ENCODE measurements around the gene ADAM29. TPM values are rescaled to one million over a fixed set of nuclear protein-coding genes. Genes with fewer than 3 reads are reported as not detected.

ADAM29 gene
- total and polyA plus RNA-seq, 9 of the 15 experiments (the other 6 are each of a cell fraction or from before 2014, with no cell fraction given) = not detected

- TF ChIP-seq ZNF143 (CRISPR knock-in tag; IDR thresholded peaks at IDR 0.05) = no peak
- no peak for TF ChIP-seq TEAD2 (tag; IDR thresholded peaks at IDR 0.05)
- TF ChIP-seq MYBL2 (IDR thresholded peaks at IDR 0.05; ENCODE audit: low read depth) = no peak
- no peak for TF ChIP-seq MYBL2 (CRISPR knock-in tag; IDR thresholded peaks at IDR 0.05; ENCODE audit: borderline replicate concordance)
- no peak for TF ChIP-seq E2F6 (IDR thresholded peaks at IDR 0.05; ENCODE audit: borderline replicate concordance in 1 of 2, extremely low read depth in 1 of 2, insufficient read depth in 1 of 2, insufficient read length in 1 of 2, low read depth in 1 of 2, low read length in 1 of 2, poor library complexity in 1 of 2, severe bottlenecking in 1 of 2)
- no peak for TF ChIP-seq BCOR (IDR thresholded peaks at IDR 0.05)
- TF ChIP-seq MEF2D (tag; conservative IDR thresholded peaks at IDR 0.05; ENCODE audit: low read depth) = no peak
- no peak for TF ChIP-seq POU5F1 (IDR thresholded peaks at IDR 0.05; ENCODE audit: borderline replicate concordance, low read depth, low read length, partially characterized antibody)
Measured at GRCh38 chr4:174972911-174973310, 54.8 kb downstream of the ADAM29 start (continued).

GRCh38 chr4:174973336-174973735 is 55.2 kb downstream of the ADAM29 start:
- H3K9me1 ChIP-seq (ENCODE audit: control insufficient read depth, insufficient read depth, low read length) = no peaks in the 10 kb centered on the region
- H3K79me2 ChIP-seq (ENCODE audit: control insufficient read depth, insufficient read depth, low read length) = no peaks in the 10 kb centered on the region
- intact Hi-C loops (cut with micrococcal nuclease) = no loop called here
- FAIRE-seq (no peak), DNase-seq (ENCODE audit: extremely low read depth in 1 of 4, low spot score in 3 of 4) (no peak), ATAC-seq (no peak)
- no TSS peak for BruUV-seq (replicated peaks)
- H3K9ac ChIP-seq (ENCODE audit: insufficient read depth in 1 of 2, low read depth in 2 of 2, low read length in 2 of 2) = no peak overlapping the region
- ChIA-PET CTCF (ENCODE audit: low intra/inter-chr PET ratio) (no interaction called here), POLR2A (no interaction called here)
- no peak overlapping the region for H3K4me3 ChIP-seq
- 0% methylated on average over 2 of the region's 2 CpGs for WGBS (ENCODE audit: insufficient coverage, low coverage, missing lambda C conversion rate)
- no peaks in the 10 kb centered on the region for H3K9me3 ChIP-seq (replicated peaks; ENCODE audit: control insufficient read depth, insufficient read depth, low read depth, low read length)
- H3K27me3 ChIP-seq (ENCODE audit: control insufficient read depth in 2 of 2, insufficient read depth in 2 of 2, low read length in 2 of 2) = no peaks in the 10 kb centered on the region
- H3K4me2 ChIP-seq (ENCODE audit: insufficient read depth, low read length) = no peak overlapping the region
- H4K20me1 ChIP-seq (replicated peaks; ENCODE audit: control insufficient read depth, insufficient read depth, low read length) = no peaks in the 10 kb centered on the region
- H3K36me3 ChIP-seq (ENCODE audit: control insufficient read depth, insufficient read depth, low read length) = no peaks in the 10 kb centered on the region
- in situ Hi-C loops (cut with MboI) = no loop called here
- no peak overlapping the region for H2AFZ ChIP-seq (ENCODE audit: low read depth, low read length)
- no peak overlapping the region for H3K27ac ChIP-seq (ENCODE audit: extremely low read depth, low read depth, low read length)
- no peaks in the 10 kb centered on the region for H3K4me1 ChIP-seq (replicated peaks in 1 of 2; ENCODE audit: control insufficient read depth in 2 of 2, insufficient read depth in 2 of 2, low read length in 2 of 2)
- TF ChIP-seq FOXK1 (CRISPR knock-in tag; IDR thresholded peaks at IDR 0.05; ENCODE audit: borderline replicate concordance) (no peak), ZBED1 (IDR thresholded peaks at IDR 0.05) (no peak)
